EH (cell line): ENCODE results near the gene GSPT2.
A peak's percentile ranks its signal among the peaks of the same experiment; 100 is the strongest.
"Not testable (repeated sequence)": the region's sequence is repeated elsewhere in the genome, so short reads cannot be mapped to it uniquely, and the experiment has no call there.

Experiments used
- DNase-seq: peaks from one replicate; pipeline ENCODE4 v3.0.0-alpha.2; 2015; ENCODE audit warnings: low read depth

The GSPT2 gene

GRCh38 chrX:51743179-51743957 lies at the start of gene GSPT2:
Gene GSPT2, plus strand, starts transcription at chrX:51743442. Its CDS starts 185 bp downstream, at chrX:51743627.
- peak; percentile 73 for DNase-seq

GRCh38 chrX:51694254-51694653 lies 49.0 kb upstream of the GSPT2 start:
- no peak for DNase-seq

- no peak for DNase-seq
Observed at GRCh38 chrX:51697397-51697796, 45.8 kb upstream of the GSPT2 start.

- DNase-seq: not testable (repeated sequence)
Observed at GRCh38 chrX:51710277-51711164, 32.7 kb upstream of the GSPT2 start, which contains the start of gene CENPVL1. Gene CENPVL1, plus strand, starts transcription at chrX:51710512. Its CDS starts 0 bp downstream, at chrX:51710512.

GRCh38 chrX:51712943-51713647 lies 30.1 kb upstream of the GSPT2 start:
- DNase-seq: not testable (repeated sequence)

- no peak for DNase-seq
Observed at GRCh38 chrX:51728202-51728601, 15.0 kb upstream of the GSPT2 start.

- no peak for DNase-seq
Observed at GRCh38 chrX:51737091-51737490, 6.2 kb upstream of the GSPT2 start.

- DNase-seq: no peak
Observed at GRCh38 chrX:51742586-51742985, 656 bp upstream of the GSPT2 start.

- DNase-seq: no peak
Observed at GRCh38 chrX:51747671-51748070, 4.4 kb downstream of the GSPT2 start.

GRCh38 chrX:51759055-51759839 lies 16.0 kb downstream of the GSPT2 start:
- no peak for DNase-seq

- no peak for DNase-seq
Observed at GRCh38 chrX:51760657-51761056, 17.4 kb downstream of the GSPT2 start.

GRCh38 chrX:51766546-51766945 lies 23.3 kb downstream of the GSPT2 start:
- no peak for DNase-seq

GRCh38 chrX:51776851-51777250 lies 33.6 kb downstream of the GSPT2 start:
- no peak for DNase-seq

- no peak for DNase-seq
Observed at GRCh38 chrX:51779306-51779705, 36.1 kb downstream of the GSPT2 start.

- no peak for DNase-seq
Observed at GRCh38 chrX:51795136-51795535, 51.9 kb downstream of the GSPT2 start.
